CD4-positive, alpha-beta T cell (primary cell): ENCODE measurements around the gene CENPP. TPM values are rescaled to one million over a fixed set of nuclear protein-coding genes. Genes with fewer than 3 reads are reported as not detected.

Source experiments
- ATAC-seq: fragments of 200-7000 bp; cut with Tn5 transposase; one replicate; pipeline ENCODE4 v1.10.0; 2022; ENCODE audit warnings: mild to moderate bottlenecking; ENCODE audit not compliant: poor library complexity
- CTCF ChIA-PET: fragments of 350-600 bp; sonication (Branson Sonifier 250); formaldehyde crosslinking; loops from one replicate; lab custom pipeline; 2021; ENCODE audit warnings: antibody characterized with exemption, inconsistent platforms; lab: Charles Lee
- POLR2A ChIA-PET: fragments of 350-600 bp; sonication (Branson Sonifier 250); formaldehyde crosslinking; loops from one replicate; lab custom pipeline; 2021; ENCODE audit warnings: antibody characterized with exemption, inconsistent platforms; lab: Charles Lee
- DNase-seq, 14 experiments: peaks; one replicate each; pipeline ENCODE4 v3.0.0-alpha.2; 2013 to 2020; ENCODE audit warnings: mixed read lengths in 2 of 14
- H3K27ac ChIP-seq, 2 donors: one replicate each; pipeline versions ENCODE4 v1.5.1 to v1.7.0; 2013; ENCODE audit warnings: low read length in 2 of 2, low read depth in 1 of 2, mild to moderate bottlenecking in 1 of 2
- H3K27me3 ChIP-seq, 2 experiments: 1 replicate in 1 of 2; 2 replicates in 1 of 2; pipeline versions ENCODE4 v1.6.1 to v1.7.0; 2013; ENCODE audit warnings: low read length in 2 of 2, control low read depth in 1 of 2, mild to moderate bottlenecking in 1 of 2, moderate library complexity in 1 of 2; ENCODE audit not compliant: insufficient read depth in 2 of 2, control insufficient read depth in 1 of 2
- H3K36me3 ChIP-seq: one replicate; pipeline ENCODE4 v1.6.1; 2013; ENCODE audit warnings: low read length, control low read depth; ENCODE audit not compliant: insufficient read depth
- H3K4me1 ChIP-seq: one replicate; pipeline ENCODE4 v1.6.1; 2013; ENCODE audit warnings: low read length, control low read depth; ENCODE audit not compliant: insufficient read depth
- H3K4me3 ChIP-seq: one replicate; pipeline ENCODE4 v1.5.1; 2013; ENCODE audit warnings: mild to moderate bottlenecking, low read length, moderate library complexity
- H3K9me3 ChIP-seq, 2 experiments: 1 replicate in 1 of 2; 2 replicates in 1 of 2; pipeline versions ENCODE4 v1.6.1 to v1.7.0; 2013; ENCODE audit warnings: low read length in 2 of 2, mild to moderate bottlenecking in 2 of 2, control low read depth in 1 of 2, moderate library complexity in 1 of 2; ENCODE audit not compliant: control insufficient read depth in 1 of 2, insufficient read depth in 1 of 2
- H3K27ac Mint-ChIP-seq: one replicate; pipeline ENCODE4 v1.8.0; 2020; ENCODE audit warnings: mixed read lengths
- H3K27me3 Mint-ChIP-seq: one replicate; pipeline ENCODE4 v1.8.0; 2021; ENCODE audit warnings: mixed read lengths
- H3K36me3 Mint-ChIP-seq: one replicate; pipeline ENCODE4 v1.8.0; 2021; ENCODE audit warnings: low read depth, mixed read lengths
- H3K4me1 Mint-ChIP-seq: one replicate; pipeline ENCODE4 v1.8.0; 2021; ENCODE audit warnings: low read depth, mixed read lengths
- H3K4me3 Mint-ChIP-seq: one replicate; pipeline ENCODE4 v1.8.0; 2020; ENCODE audit warnings: mild to moderate bottlenecking, mixed read lengths
- H3K9me3 Mint-ChIP-seq: one replicate; pipeline ENCODE4 v1.8.0; 2020; ENCODE audit warnings: mixed read lengths
- CTCF ChIP-seq: fragments of 200-600 bp; IDR thresholded peaks from one replicate; pipeline ENCODE4 v1.8.0; 2022; ENCODE audit warnings: antibody characterized with exemption, mild to moderate bottlenecking
- intact Hi-C, 2 experiments: fragments of 100-400 bp; cut with DNase I in 1 of 2; cut with micrococcal nuclease in 1 of 2; formaldehyde crosslinking; loops; one replicate each; pipeline versions ENCODE4 v1.15.1 to v1.9.0; 2023 to 2025; cut with DNase I, micrococcal nuclease
- total RNA-seq, 174 experiments: library from RNA in 2 of 174; stranded (reverse) in 2 of 174; gene quantifications; one replicate each; pipeline ENCODE4 v1.2.3 and lab custom pipeline; 2021 to 2026

Gene CENPP
- total RNA-seq, 2 experiments from 2014 or later = 4.8 TPM

DNA sequence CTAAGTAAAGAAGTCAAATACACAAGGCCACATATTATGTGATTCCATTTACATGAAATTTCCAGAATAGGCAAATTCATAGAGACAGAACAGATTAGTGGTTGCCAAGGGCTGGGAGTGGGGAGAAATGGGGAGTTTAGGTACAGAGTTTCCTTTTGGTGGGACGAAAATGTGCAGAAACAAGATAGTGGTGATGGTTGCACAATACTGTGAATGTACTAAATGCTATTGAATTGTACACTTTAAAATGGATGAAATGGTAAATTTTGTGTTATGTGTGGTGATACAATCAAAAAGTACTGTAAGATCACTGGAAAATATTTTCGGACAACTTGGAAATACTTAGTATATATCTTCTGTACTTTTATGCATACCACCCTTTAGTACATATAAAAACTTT, 195.1 kb downstream of the CENPP start:
- no peak for TF ChIP-seq CTCF
- ChIA-PET POLR2A (no interaction called here), CTCF (no interaction called here)
- Histone ChIP-seq H3K4me1 (no peaks in the 10 kb centered on the region), H3K9me3 (no peaks in the 10 kb centered on the region), H3K36me3 (no peaks in the 10 kb centered on the region), H3K27me3 (no peaks in the 10 kb centered on the region), H3K27ac (no peak overlapping the region), H3K4me3 (no peak overlapping the region)
- intact Hi-C loops = no loop called here
- Mint-ChIP-seq H3K9me3 (peaks cover 3% of the 10 kb centered on the region), H3K27ac (no peak overlapping the region), H3K27me3 (no peaks in the 10 kb centered on the region), H3K4me1 (no peaks in the 10 kb centered on the region), H3K36me3 (no peaks in the 10 kb centered on the region), H3K4me3 (no peak overlapping the region)
- DNase-seq = no peak
- ATAC-seq = no peak

GRCh38 chr9:92522983-92523970, 197.5 kb downstream of the CENPP start:
- Mint-ChIP-seq H3K36me3 (no peaks in the 10 kb centered on the region), H3K27ac (no peak overlapping the region), H3K9me3 (peaks cover 3% of the 10 kb centered on the region), H3K27me3 (no peaks in the 10 kb centered on the region), H3K4me1 (no peaks in the 10 kb centered on the region), H3K4me3 (no peak overlapping the region)
- Histone ChIP-seq H3K27me3 (no peaks in the 10 kb centered on the region), H3K4me3 (no peak overlapping the region), H3K36me3 (no peaks in the 10 kb centered on the region), H3K4me1 (no peaks in the 10 kb centered on the region), H3K9me3 (no peaks in the 10 kb centered on the region), H3K27ac (no peak overlapping the region)
- no peak for DNase-seq
- intact Hi-C loops = no loop called here
- no peak for TF ChIP-seq CTCF
- ChIA-PET POLR2A (no interaction called here), CTCF (no interaction called here)
- no peak for ATAC-seq

GRCh38 chr9:92524881-92525280, 199.1 kb downstream of the CENPP start:
- H3K36me3 ChIP-seq = no peaks in the 10 kb centered on the region
- Mint-ChIP-seq H3K4me1 (no peaks in the 10 kb centered on the region), H3K36me3 (no peaks in the 10 kb centered on the region), H3K27me3 (no peaks in the 10 kb centered on the region), H3K4me3 (no peak overlapping the region), H3K9me3 (peaks cover under 1% of the 10 kb centered on the region), H3K27ac (no peak overlapping the region)
- no peak for TF ChIP-seq CTCF
- H3K27me3 ChIP-seq = no peaks in the 10 kb centered on the region
- no peak overlapping the region for H3K4me3 ChIP-seq
- DNase-seq (no peak), ATAC-seq (no peak)
- intact Hi-C loops = no loop called here
- ChIA-PET POLR2A (interaction anchor here (0.7 kb wide), 1 partner anchor 35 kb away, joined by 3 read pairs; no protein-coding TSS in a partner anchor), CTCF (no interaction called here)
- H3K9me3 ChIP-seq = no peaks in the 10 kb centered on the region
- no peak overlapping the region for H3K27ac ChIP-seq
- no peaks in the 10 kb centered on the region for H3K4me1 ChIP-seq
